Measurements from ENCODE around the gene CALML5.

CALML5 gene

GRCh38 chr10:5449823-5450222 lies 49.5 kb downstream of the CALML5 start:
- Mint-ChIP-seq H3K9me3 (no peaks in the 10 kb centered on the region), H3K36me3 (ENCODE audit: low read depth) (peaks cover 37% of the 10 kb centered on the region), H3K4me1 (ENCODE audit: low read depth) (peaks cover 38% of the 10 kb centered on the region), H3K27me3 (no peaks in the 10 kb centered on the region), H3K27ac (no peak overlapping the region), H3K4me3 (no peak overlapping the region)
- no peak for DNase-seq

DNA sequence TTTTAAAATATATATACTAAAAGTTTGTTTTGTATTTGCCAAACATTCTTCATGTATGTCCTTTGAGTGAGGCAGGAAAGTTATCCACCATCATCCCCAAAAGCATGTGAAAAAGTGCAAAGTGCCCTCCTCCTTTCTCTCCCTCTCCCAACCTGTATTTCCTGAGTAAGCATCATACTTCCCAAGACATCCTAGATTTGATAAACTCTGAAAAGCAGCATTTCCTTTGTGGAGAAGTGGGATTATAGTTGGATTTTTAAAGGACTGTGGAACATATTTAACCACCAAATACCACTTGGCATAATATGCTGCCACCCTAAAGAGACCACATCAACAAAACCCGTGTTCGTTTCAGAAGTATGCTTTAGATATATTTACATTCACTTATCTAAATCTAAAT lies 50.1 kb downstream of the CALML5 start:
- H3K27ac Mint-ChIP-seq = no peak overlapping the region
- H3K9me3 Mint-ChIP-seq = no peaks in the 10 kb centered on the region
- peaks cover 31% of the 10 kb centered on the region for H3K36me3 Mint-ChIP-seq (ENCODE audit: low read depth)
- no peak for DNase-seq
- no peak overlapping the region for H3K4me3 Mint-ChIP-seq
- no peaks in the 10 kb centered on the region for H3K27me3 Mint-ChIP-seq
- peaks cover 42% of the 10 kb centered on the region for H3K4me1 Mint-ChIP-seq (ENCODE audit: low read depth)

All from activated T-cell treated with anti-CD3 and anti-CD28 coated beads, Interleukin-2, amount 50 U/mL, for 24 hours (primary cell).